Fibroblast of the aortic adventitia (primary cell): Measurements from ENCODE around the gene PTGES2. TPM values are rescaled to one million over a fixed set of nuclear protein-coding genes. Genes with fewer than 3 reads are reported as not detected.

Experiments
- DNase-seq: peaks from one replicate; pipeline ENCODE4 v3.0.0-alpha.2; 2010; ENCODE audit warnings: low read depth
- H3K4me3 ChIP-seq: 2 replicates; pipeline ENCODE4 v1.5.1; 2011; ENCODE audit warnings: low read depth, mild to moderate bottlenecking, control low read depth, low read length, moderate library complexity
- CTCF ChIP-seq: IDR thresholded peaks from 2 replicates; pipeline ENCODE4 v1.5.1; 2011; ENCODE audit warnings: mild to moderate bottlenecking, low read length, control low read depth, inconsistent platforms; ENCODE audit not compliant: insufficient read depth
- total RNA-seq: library from RNA; depleted of rRNA; stranded (reverse); fragments of >200 nt; gene quantifications from 2 replicates; pipeline ENCODE4 v1.2.3, GENCODE V29; 2012; ENCODE audit warnings: low replicate concordance

The PTGES2 gene
- total RNA-seq, 1 donor = 40.8 TPM

GRCh38 chr9:128108269-128109049 is 19.1 kb downstream of the PTGES2 start:
- DNase-seq = no peak
- no peak for TF ChIP-seq CTCF
- H3K4me3 ChIP-seq = no peak overlapping the region

- no peak for TF ChIP-seq CTCF
- no peak for DNase-seq
- H3K4me3 ChIP-seq = no peak overlapping the region
These were observed 19.9 kb downstream of the PTGES2 start for GRCh38 chr9:128107468-128108268.

GRCh38 chr9:128106940-128107467 is 20.5 kb downstream of the PTGES2 start:
- TF ChIP-seq CTCF = no peak
- no peak for DNase-seq
- no peak overlapping the region for H3K4me3 ChIP-seq

- no peak for TF ChIP-seq CTCF
- DNase-seq = no peak
- H3K4me3 ChIP-seq = no peak overlapping the region
These were observed 21.2 kb downstream of the PTGES2 start for GRCh38 chr9:128106181-128106939.

- no peak overlapping the region for H3K4me3 ChIP-seq
- TF ChIP-seq CTCF = no peak
- DNase-seq = no peak
These were observed 21.9 kb downstream of the PTGES2 start for GRCh38 chr9:128105538-128106175.

GRCh38 chr9:128104171-128104618 is 23.3 kb downstream of the PTGES2 start:
- no peak for TF ChIP-seq CTCF
- peak; percentile 47 for DNase-seq
- H3K4me3 ChIP-seq = no peak overlapping the region
